ENCODE data around the gene ZSCAN32.

GRCh38 chr16:3347586-3347985, 53.2 kb downstream of the ZSCAN32 start:
- TF ChIP-seq CTCF (IDR thresholded peaks at IDR 0.05) (no peak), POLR2A (IDR thresholded peaks at IDR 0.05) (no peak)
